WERI-Rb-1 (cell line): ENCODE results near the gene RPL22.

Experiments used
- DNase-seq: peaks from one replicate; pipeline ENCODE4 v3.0.0-alpha.2; 2020
- H3K27ac ChIP-seq: fragments of 250-450 bp; sonication (Bioruptor Pico); 2 replicates; pipeline ENCODE4 v1.5.1; 2020; ENCODE audit warnings: mild to moderate bottlenecking, moderate library complexity
- H3K27me3 ChIP-seq: fragments of 250-450 bp; sonication (Bioruptor Pico); 2 replicates; pipeline ENCODE4 v1.5.1; 2021; ENCODE audit warnings: mild to moderate bottlenecking, low read depth, moderate library complexity; ENCODE audit not compliant: insufficient read depth, severe bottlenecking
- H3K36me3 ChIP-seq: fragments of 250-450 bp; sonication (Bioruptor Pico); 2 replicates; pipeline ENCODE4 v1.5.1; 2020; ENCODE audit warnings: mild to moderate bottlenecking, moderate library complexity
- H3K4me3 ChIP-seq: 2 replicates; pipeline ENCODE4 v1.5.1; 2011; ENCODE audit warnings: low read depth, mild to moderate bottlenecking, control low read depth, low read length
- H3K9me3 ChIP-seq: fragments of 250-450 bp; sonication (Bioruptor Pico); 2 replicates; pipeline ENCODE4 v1.5.1; 2021; ENCODE audit warnings: mild to moderate bottlenecking, moderate library complexity; ENCODE audit not compliant: severe bottlenecking
- TF ChIP-seq, protein P1 (sequence below): IDR thresholded peaks from 2 replicates; pipeline ENCODE4 v1.5.1; 2011; ENCODE audit warnings: low read depth, mild to moderate bottlenecking, control low read depth, inconsistent platforms, low read length

The RPL22 gene

DNA sequence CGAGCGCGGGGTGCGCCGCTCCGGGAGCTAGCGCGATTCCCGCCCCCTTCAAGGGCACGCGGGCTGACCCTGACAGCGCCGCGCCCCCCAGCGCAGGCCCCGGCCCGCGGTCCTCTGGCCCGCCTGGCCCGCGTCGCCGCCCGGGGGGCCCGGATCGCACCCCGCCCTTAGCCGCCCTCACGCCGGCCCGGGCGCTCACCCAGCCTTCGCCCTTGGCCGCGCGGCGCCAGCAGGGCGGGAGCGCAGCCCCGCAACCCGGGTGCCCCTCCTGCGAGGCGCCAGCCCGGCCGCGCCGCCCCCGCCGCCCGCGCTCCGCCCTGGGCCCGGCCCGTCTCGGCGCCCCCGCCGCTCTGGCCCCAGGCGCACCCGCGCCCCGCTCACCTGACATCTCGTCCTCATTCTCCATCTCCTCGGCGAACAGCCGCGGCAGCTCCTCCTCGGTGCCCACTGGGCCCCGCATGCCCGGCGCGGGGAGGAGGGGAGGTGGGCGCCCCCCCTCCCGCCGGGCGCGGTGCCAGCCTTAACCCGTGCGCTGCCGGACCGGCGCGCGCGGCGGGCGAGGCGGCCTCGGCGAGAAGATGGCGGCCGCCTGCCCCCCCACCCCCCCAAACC lies 19.7 kb downstream of the RPL22 start:
- H3K9me3 ChIP-seq = no peaks in the 10 kb centered on the region
- no peak for DNase-seq
- TF ChIP-seq, protein P1, sequence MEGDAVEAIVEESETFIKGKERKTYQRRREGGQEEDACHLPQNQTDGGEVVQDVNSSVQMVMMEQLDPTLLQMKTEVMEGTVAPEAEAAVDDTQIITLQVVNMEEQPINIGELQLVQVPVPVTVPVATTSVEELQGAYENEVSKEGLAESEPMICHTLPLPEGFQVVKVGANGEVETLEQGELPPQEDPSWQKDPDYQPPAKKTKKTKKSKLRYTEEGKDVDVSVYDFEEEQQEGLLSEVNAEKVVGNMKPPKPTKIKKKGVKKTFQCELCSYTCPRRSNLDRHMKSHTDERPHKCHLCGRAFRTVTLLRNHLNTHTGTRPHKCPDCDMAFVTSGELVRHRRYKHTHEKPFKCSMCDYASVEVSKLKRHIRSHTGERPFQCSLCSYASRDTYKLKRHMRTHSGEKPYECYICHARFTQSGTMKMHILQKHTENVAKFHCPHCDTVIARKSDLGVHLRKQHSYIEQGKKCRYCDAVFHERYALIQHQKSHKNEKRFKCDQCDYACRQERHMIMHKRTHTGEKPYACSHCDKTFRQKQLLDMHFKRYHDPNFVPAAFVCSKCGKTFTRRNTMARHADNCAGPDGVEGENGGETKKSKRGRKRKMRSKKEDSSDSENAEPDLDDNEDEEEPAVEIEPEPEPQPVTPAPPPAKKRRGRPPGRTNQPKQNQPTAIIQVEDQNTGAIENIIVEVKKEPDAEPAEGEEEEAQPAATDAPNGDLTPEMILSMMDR = no peak
- H3K4me3 ChIP-seq = peak overlapping the region; percentile 34
- no peaks in the 10 kb centered on the region for H3K27me3 ChIP-seq
- no peak overlapping the region for H3K27ac ChIP-seq
- H3K36me3 ChIP-seq = peaks cover 2% of the 10 kb centered on the region; the same call in 1 of the 2 replicates

DNA sequence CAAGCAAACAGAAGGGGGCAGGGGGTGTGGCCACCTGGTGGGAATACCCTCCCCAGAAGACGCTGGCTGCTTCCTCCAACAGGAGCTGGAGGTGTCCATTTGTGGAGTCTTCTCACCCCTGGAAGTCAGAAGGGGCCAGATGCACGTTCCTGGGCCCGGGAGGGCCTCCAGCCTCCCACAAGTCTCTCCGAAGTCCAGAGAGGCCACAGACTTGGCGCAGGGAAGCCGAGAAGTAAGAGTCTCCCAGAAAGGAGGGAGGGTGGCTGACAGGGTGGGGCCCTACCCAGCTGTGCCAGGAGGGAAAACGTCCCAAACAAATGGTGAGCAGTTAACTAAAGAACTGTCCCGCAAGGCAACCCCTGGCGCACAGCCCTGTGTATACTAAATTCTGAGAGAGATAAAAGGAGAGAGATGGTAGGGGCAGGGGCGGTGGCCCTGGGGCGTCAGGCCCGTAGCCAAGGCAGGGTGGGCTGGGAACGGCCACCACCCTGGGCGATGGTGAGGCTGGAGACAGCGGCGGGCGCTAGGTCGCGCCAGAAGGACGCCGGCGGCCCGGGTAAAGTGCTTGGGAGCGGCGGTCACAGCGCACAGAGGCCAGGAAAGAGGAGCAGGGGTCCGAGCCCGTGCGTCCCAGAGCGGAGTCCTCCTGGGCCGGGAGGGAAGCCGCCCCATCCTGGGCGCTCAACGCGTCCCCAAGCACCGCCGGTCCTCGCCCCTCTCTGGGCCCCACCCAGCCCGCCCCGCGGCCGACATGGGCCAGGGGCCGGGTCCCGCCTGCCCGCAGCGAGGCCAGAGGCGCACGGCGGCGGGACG lies 20.4 kb downstream of the RPL22 start:
- DNase-seq = no peak
- H3K27me3 ChIP-seq = no peaks in the 10 kb centered on the region
- H3K27ac ChIP-seq = no peak overlapping the region
- H3K4me3 ChIP-seq = peak overlapping the region; percentile 48
- TF ChIP-seq, protein P1 = no peak
- no peaks in the 10 kb centered on the region; the same call in 1 of the 2 replicates for H3K36me3 ChIP-seq
- H3K9me3 ChIP-seq = no peaks in the 10 kb centered on the region

DNA sequence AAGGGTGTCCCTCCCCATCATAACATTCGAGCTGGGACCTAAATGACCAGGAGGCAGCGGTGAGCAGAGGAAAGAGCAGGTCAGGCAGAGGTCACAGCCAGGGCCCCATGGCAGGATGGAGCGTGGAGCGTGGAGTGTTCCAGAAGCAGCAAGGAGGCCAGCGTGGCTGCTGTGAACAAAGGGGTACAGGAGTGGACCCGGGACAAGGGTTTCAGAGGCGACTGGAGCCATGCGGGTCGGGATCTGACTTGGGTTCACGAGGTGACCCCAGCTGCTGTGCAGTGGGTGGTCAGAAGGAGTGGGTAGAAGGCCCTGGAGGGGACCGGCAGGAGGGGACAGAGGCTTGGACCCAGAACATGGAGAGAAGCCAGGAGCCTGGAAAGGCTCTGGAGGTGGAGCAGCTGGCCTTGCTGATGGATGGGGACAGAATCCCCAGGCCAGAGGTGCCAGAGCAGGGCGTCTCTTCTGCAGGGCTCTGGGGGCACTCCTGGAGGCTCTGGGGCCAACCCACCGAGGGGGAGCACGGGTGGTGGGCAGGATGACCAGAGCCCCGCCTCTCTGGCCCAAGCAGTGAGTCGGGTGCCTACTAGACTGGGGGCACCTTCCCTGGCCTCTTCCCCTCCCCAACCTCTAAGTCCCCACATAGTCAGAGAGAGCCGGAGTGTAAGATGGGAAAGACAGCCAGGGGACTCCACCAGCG lies 21.6 kb downstream of the RPL22 start:
- H3K9me3 ChIP-seq = no peaks in the 10 kb centered on the region

DNA sequence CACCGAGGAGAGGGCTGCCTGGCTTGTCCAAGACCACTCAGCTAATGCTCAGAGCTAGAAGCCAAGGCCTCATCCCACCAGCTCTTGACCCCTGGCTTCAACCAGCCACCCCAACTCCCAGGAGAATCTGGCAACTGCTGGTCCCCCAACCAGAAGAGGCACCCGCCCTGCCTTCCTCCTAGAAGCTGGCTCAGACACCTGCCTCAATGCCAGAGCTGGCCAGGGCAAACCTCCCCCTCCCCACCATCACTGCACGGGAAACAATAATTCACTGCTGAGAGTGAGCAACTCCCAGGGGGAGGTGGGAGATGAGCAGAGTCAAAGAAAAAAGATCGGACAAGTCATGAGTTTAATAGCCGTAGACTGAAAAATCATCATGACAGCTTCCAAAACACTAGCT lies 22.6 kb downstream of the RPL22 start:
- H3K4me3 ChIP-seq = no peak overlapping the region
- H3K27me3 ChIP-seq = no peaks in the 10 kb centered on the region
- no peak for DNase-seq
- TF ChIP-seq, protein P1 = no peak
- no peak overlapping the region for H3K27ac ChIP-seq
- no peaks in the 10 kb centered on the region for H3K9me3 ChIP-seq
- no peaks in the 10 kb centered on the region for H3K36me3 ChIP-seq

More for the DNA sequence above, 21.6 kb downstream of the RPL22 start:
- TF ChIP-seq, protein P1 = no peak
- H3K4me3 ChIP-seq = no peak overlapping the region
- no peaks in the 10 kb centered on the region for H3K36me3 ChIP-seq
- no peak for DNase-seq
- H3K27ac ChIP-seq = no peak overlapping the region
- H3K27me3 ChIP-seq = no peaks in the 10 kb centered on the region

DNA sequence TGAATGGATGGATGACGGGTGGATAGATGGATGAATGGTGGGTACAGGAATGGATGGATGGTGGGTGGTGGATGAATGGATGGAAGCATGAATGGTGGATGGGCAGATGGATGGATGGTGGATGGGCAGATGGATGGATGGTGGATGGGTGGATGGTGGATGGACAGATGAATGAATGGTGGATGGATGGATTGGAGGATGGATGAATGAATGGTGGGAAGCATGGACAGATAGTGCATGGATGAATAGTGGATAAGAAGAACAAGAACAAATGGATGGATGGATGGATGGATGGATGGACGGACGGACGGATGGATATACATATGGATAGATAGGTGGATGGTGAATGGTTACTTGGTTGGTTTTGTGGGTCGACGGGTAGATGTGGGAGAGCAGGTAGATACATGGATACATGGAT lies 24.0 kb downstream of the RPL22 start:
- no peak overlapping the region for H3K4me3 ChIP-seq
- H3K36me3 ChIP-seq = no peaks in the 10 kb centered on the region
- no peaks in the 10 kb centered on the region for H3K9me3 ChIP-seq
- TF ChIP-seq, protein P1 = no peak
- H3K27me3 ChIP-seq = no peaks in the 10 kb centered on the region
- no peak overlapping the region for H3K27ac ChIP-seq
- no peak for DNase-seq
